ENCODE results near the gene FHIP1A.

- TF ChIP-seq, protein P1, sequence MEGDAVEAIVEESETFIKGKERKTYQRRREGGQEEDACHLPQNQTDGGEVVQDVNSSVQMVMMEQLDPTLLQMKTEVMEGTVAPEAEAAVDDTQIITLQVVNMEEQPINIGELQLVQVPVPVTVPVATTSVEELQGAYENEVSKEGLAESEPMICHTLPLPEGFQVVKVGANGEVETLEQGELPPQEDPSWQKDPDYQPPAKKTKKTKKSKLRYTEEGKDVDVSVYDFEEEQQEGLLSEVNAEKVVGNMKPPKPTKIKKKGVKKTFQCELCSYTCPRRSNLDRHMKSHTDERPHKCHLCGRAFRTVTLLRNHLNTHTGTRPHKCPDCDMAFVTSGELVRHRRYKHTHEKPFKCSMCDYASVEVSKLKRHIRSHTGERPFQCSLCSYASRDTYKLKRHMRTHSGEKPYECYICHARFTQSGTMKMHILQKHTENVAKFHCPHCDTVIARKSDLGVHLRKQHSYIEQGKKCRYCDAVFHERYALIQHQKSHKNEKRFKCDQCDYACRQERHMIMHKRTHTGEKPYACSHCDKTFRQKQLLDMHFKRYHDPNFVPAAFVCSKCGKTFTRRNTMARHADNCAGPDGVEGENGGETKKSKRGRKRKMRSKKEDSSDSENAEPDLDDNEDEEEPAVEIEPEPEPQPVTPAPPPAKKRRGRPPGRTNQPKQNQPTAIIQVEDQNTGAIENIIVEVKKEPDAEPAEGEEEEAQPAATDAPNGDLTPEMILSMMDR (IDR thresholded peaks at IDR 0.05) = no peak
- TF ChIP-seq POLR2A (IDR thresholded peaks at IDR 0.05) = no peak
These were observed 46.2 kb downstream of the FHIP1A start for GRCh38 chr4:151455212-151455611.

Measured in thyroid gland (tissue), 4 donors.